Sigmoid colon (tissue), 7 donors: Measurements from ENCODE around the gene ACSS3. TPM values are rescaled to one million over a fixed set of nuclear protein-coding genes. Genes with fewer than 3 reads are reported as not detected.

Experiments used
- polyA plus RNA-seq, 3 donors: library from polyadenylated mRNA; stranded (reverse); fragments of 200-250 nt; gene quantifications; one replicate each; pipeline ENCODE4 v1.2.3, GENCODE V29; 2013
- small RNA-seq, 3 donors: library from RNA; depleted of rRNA; stranded (forward); fragments of <200 nt; gene quantifications; one replicate each; pipeline ENCODE3, GENCODE V24; 2016
- total RNA-seq, 4 donors: library from RNA; depleted of rRNA; stranded (reverse); fragments of >200 nt; gene quantifications; one replicate each; pipeline ENCODE4 v1.1.0, GENCODE V29; 2016
- donor health status: healthy with polysubstance abuse.
- donor health status: Bipolar disorder and iron deficiency.
- donor health status: healthy.

The ACSS3 gene
- total and polyA plus RNA-seq, 7 donors, result 0.46 to 26.7 (median 9.9) TPM

Small RNA genes lying within 50 kb of the gene (small RNA-seq; reads per million reads assigned to genes)
- gene MIR4699, result 0 reads per million in 3 donors

Other genes starting within 250 kb of the ACSS3 start
- gene LIN7A, start 140.1 kb upstream of the ACSS3 start, total RNA-seq, result 10 to 100 TPM in 1 of 4 donors, 1 to 10 TPM in 3; 4.6 to 10.7 (median 7.9) TPM
- gene LIN7A, start 140.1 kb upstream of the ACSS3 start, polyA plus RNA-seq, result 1 to 10 TPM in 2 of 3 donors, under 1 TPM in 1; 0.60 to 1.6 (median 1.1) TPM